HepG2 (cell line): ENCODE results near the gene PRCD. TPM values are rescaled to one million over a fixed set of nuclear protein-coding genes. Genes with fewer than 3 reads are reported as not detected.

ENCODE experiments used
- DMTF1 ChIP-seq: sonication (generic); formaldehyde crosslinking; IDR thresholded peaks from 2 replicates; pipeline ENCODE4 v1.4.0; 2020; ENCODE audit warnings: mild to moderate bottlenecking, missing genetic modification reagents
- GZF1 ChIP-seq: sonication (generic); formaldehyde crosslinking; IDR thresholded peaks from 2 replicates; pipeline ENCODE4 v1.5.1; 2020; ENCODE audit warnings: mild to moderate bottlenecking, missing genetic modification reagents
- JDP2 ChIP-seq: sonication (generic); formaldehyde crosslinking; IDR thresholded peaks from 2 replicates; pipeline ENCODE4 v1.8.1; 2022; ENCODE audit warnings: missing genetic modification reagents, borderline replicate concordance
- MIER2 ChIP-seq: IDR thresholded peaks from 2 replicates; pipeline ENCODE4 v1.6.1; 2016; ENCODE audit warnings: missing biosample characterization, missing genetic modification reagents
- NR2F1 ChIP-seq, 2 experiments: fragments of 450-650 bp in 1 of 2; formaldehyde crosslinking in 1 of 2; IDR thresholded peaks; 2 replicates each; pipeline versions ENCODE4 v1.5.0 to v1.6.1; 2016 to 2020; ENCODE audit warnings: mild to moderate bottlenecking in 1 of 2, missing compliant biosample characterization in 1 of 2, missing genetic modification reagents in 1 of 2, moderate library complexity in 1 of 2
- SIN3B ChIP-seq: fragments of 150-350 bp; IDR thresholded peaks from 2 replicates; pipeline ENCODE4 v1.6.1; 2014; ENCODE audit warnings: low read length
- SMARCC2 ChIP-seq: fragments of 450-650 bp; IDR thresholded peaks from 2 replicates; pipeline ENCODE4 v1.6.1; 2017; ENCODE audit warnings: antibody characterized with exemption, mild to moderate bottlenecking
- SMC3 ChIP-seq: IDR thresholded peaks from 2 replicates; pipeline ENCODE4 v1.6.1; 2011; ENCODE audit warnings: low read length, improper control_type of control experiment
- TBL1XR1 ChIP-seq: fragments of 150-350 bp; IDR thresholded peaks from 2 replicates; pipeline ENCODE4 v1.6.1; 2014; ENCODE audit warnings: borderline replicate concordance, low read length; ENCODE audit not compliant: partially characterized antibody
- ZFP41 ChIP-seq: sonication (generic); formaldehyde crosslinking; IDR thresholded peaks from 2 replicates; pipeline ENCODE4 v1.4.0; 2020; ENCODE audit warnings: mild to moderate bottlenecking, missing genetic modification reagents, borderline replicate concordance
- ZNF331 ChIP-seq: sonication (generic); formaldehyde crosslinking; IDR thresholded peaks from 2 replicates; pipeline ENCODE4 v1.4.0; 2020; ENCODE audit warnings: missing genetic modification reagents
- ZNF576 ChIP-seq: sonication (generic); formaldehyde crosslinking; IDR thresholded peaks from 2 replicates; pipeline ENCODE4 v1.4.0; 2020; ENCODE audit warnings: mild to moderate bottlenecking, missing genetic modification reagents
- ZNF629 ChIP-seq: sonication (generic); formaldehyde crosslinking; conservative IDR thresholded peaks from 2 replicates; pipeline ENCODE4 v1.5.0; 2020; ENCODE audit warnings: missing genetic modification reagents
- polyA plus RNA-seq, 8 experiments: library from polyadenylated mRNA; depleted of rRNA in 3 of 8; stranded (reverse) in 7 of 8; unstranded in 1 of 8; fragments of >200 nt; fragmentation: Illumina TruSeq in 4 of 8; extraction: Trizol in 4 of 8; gene quantifications; 2 replicates each; pipeline versions ENCODE4 v1.2.1 to v1.2.3, GENCODE V29; 2011 to 2016; ENCODE audit warnings: low read depth in 4 of 8, missing spikeins in 1 of 8, mixed read lengths in 1 of 8; ENCODE audit not compliant: insufficient read depth in 1 of 8
- total RNA-seq, 5 experiments: library from RNA; depleted of rRNA; stranded (reverse); fragments of >200 nt; fragmentation: Illumina TruSeq; extraction: Trizol; gene quantifications; 2 replicates each; pipeline ENCODE4 v1.2.3, GENCODE V29; 2016; ENCODE audit warnings: low read depth in 1 of 5
- TF ChIP-seq, protein P1 (sequence below): sonication (generic); formaldehyde crosslinking; IDR thresholded peaks from 2 replicates; pipeline ENCODE4 v1.4.0; 2020; ENCODE audit warnings: missing genetic modification reagents
- TF ChIP-seq, protein P2 (sequence below), 2 experiments: sonication (generic) in 1 of 2; formaldehyde crosslinking in 1 of 2; IDR thresholded peaks; 2 replicates each; pipeline versions ENCODE4 v1.4.0 to v1.6.1; 2016 to 2020; ENCODE audit warnings: borderline replicate concordance in 1 of 2, low read depth in 1 of 2, mild to moderate bottlenecking in 1 of 2, missing genetic modification reagents in 1 of 2
- TF ChIP-seq, protein P3 (sequence below): sonication (generic); formaldehyde crosslinking; IDR thresholded peaks from 2 replicates; pipeline ENCODE4 v1.5.0; 2020; ENCODE audit warnings: missing genetic modification reagents

Gene PRCD
- total and polyA plus RNA-seq, 2 of the 13 experiments (the other 11 are each of a cell fraction or from before 2014, with no cell fraction given): 0.51 TPM; not detected in 1

DNA sequence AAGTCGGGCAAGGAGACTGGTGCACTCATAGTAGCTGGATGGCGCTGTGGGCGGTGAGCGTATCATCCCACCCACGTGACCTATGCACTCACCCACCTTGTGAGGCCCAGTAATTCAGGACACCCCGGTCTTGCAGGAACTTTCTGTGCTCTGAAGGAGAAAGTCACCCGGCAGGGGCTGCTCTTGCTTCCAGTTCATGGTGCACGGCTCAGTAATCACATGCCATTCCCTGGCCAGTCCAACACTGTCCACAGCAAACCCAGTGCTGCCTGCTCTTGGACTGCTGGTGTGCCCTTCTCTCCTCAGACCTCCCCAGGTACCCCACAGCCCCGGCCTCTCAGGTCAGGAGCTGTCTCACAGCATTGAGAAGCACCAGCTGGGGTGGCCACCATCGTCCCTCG, 22.2 kb upstream of the PRCD start (continued):
- TF ChIP-seq, protein P1, sequence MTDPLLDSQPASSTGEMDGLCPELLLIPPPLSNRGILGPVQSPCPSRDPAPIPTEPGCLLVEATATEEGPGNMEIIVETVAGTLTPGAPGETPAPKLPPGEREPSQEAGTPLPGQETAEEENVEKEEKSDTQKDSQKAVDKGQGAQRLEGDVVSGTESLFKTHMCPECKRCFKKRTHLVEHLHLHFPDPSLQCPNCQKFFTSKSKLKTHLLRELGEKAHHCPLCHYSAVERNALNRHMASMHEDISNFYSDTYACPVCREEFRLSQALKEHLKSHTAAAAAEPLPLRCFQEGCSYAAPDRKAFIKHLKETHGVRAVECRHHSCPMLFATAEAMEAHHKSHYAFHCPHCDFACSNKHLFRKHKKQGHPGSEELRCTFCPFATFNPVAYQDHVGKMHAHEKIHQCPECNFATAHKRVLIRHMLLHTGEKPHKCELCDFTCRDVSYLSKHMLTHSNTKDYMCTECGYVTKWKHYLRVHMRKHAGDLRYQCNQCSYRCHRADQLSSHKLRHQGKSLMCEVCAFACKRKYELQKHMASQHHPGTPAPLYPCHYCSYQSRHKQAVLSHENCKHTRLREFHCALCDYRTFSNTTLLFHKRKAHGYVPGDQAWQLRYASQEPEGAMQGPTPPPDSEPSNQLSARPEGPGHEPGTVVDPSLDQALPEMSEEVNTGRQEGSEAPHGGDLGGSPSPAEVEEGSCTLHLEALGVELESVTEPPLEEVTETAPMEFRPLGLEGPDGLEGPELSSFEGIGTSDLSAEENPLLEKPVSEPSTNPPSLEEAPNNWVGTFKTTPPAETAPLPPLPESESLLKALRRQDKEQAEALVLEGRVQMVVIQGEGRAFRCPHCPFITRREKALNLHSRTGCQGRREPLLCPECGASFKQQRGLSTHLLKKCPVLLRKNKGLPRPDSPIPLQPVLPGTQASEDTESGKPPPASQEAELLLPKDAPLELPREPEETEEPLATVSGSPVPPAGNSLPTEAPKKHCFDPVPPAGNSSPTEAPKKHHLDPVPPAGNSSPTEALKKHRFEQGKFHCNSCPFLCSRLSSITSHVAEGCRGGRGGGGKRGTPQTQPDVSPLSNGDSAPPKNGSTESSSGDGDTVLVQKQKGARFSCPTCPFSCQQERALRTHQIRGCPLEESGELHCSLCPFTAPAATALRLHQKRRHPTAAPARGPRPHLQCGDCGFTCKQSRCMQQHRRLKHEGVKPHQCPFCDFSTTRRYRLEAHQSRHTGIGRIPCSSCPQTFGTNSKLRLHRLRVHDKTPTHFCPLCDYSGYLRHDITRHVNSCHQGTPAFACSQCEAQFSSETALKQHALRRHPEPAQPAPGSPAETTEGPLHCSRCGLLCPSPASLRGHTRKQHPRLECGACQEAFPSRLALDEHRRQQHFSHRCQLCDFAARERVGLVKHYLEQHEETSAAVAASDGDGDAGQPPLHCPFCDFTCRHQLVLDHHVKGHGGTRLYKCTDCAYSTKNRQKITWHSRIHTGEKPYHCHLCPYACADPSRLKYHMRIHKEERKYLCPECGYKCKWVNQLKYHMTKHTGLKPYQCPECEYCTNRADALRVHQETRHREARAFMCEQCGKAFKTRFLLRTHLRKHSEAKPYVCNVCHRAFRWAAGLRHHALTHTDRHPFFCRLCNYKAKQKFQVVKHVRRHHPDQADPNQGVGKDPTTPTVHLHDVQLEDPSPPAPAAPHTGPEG (CRISPR knock-in tag): no peak
- TF ChIP-seq SIN3B (no peak), ZNF331 (no peak), ZNF576 (CRISPR knock-in tag) (no peak), ZNF629 (no peak), NR2F1 (CRISPR knock-in tag; IDR thresholded peaks at IDR 0.05) (no peak), GZF1 (CRISPR knock-in tag) (no peak), DMTF1 (CRISPR knock-in tag) (no peak), SMC3 (peak; percentile 61), TBL1XR1 (no peak), MIER2 (CRISPR knock-in tag) (no peak), JDP2 (no peak), ZFP41 (CRISPR knock-in tag) (no peak), SMARCC2 (no peak)
- TF ChIP-seq, protein P2, sequence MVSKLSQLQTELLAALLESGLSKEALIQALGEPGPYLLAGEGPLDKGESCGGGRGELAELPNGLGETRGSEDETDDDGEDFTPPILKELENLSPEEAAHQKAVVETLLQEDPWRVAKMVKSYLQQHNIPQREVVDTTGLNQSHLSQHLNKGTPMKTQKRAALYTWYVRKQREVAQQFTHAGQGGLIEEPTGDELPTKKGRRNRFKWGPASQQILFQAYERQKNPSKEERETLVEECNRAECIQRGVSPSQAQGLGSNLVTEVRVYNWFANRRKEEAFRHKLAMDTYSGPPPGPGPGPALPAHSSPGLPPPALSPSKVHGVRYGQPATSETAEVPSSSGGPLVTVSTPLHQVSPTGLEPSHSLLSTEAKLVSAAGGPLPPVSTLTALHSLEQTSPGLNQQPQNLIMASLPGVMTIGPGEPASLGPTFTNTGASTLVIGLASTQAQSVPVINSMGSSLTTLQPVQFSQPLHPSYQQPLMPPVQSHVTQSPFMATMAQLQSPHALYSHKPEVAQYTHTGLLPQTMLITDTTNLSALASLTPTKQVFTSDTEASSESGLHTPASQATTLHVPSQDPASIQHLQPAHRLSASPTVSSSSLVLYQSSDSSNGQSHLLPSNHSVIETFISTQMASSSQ (IDR thresholded peaks at IDR 0.05; ENCODE audit: low read depth): no peak
- TF ChIP-seq, protein P2 (CRISPR knock-in tag; IDR thresholded peaks at IDR 0.05; ENCODE audit: borderline replicate concordance): no peak
- TF ChIP-seq, protein P3, sequence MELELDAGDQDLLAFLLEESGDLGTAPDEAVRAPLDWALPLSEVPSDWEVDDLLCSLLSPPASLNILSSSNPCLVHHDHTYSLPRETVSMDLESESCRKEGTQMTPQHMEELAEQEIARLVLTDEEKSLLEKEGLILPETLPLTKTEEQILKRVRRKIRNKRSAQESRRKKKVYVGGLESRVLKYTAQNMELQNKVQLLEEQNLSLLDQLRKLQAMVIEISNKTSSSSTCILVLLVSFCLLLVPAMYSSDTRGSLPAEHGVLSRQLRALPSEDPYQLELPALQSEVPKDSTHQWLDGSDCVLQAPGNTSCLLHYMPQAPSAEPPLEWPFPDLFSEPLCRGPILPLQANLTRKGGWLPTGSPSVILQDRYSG (CRISPR knock-in tag): no peak
